ENCODE measurements around the gene ERICH2.

DNA sequence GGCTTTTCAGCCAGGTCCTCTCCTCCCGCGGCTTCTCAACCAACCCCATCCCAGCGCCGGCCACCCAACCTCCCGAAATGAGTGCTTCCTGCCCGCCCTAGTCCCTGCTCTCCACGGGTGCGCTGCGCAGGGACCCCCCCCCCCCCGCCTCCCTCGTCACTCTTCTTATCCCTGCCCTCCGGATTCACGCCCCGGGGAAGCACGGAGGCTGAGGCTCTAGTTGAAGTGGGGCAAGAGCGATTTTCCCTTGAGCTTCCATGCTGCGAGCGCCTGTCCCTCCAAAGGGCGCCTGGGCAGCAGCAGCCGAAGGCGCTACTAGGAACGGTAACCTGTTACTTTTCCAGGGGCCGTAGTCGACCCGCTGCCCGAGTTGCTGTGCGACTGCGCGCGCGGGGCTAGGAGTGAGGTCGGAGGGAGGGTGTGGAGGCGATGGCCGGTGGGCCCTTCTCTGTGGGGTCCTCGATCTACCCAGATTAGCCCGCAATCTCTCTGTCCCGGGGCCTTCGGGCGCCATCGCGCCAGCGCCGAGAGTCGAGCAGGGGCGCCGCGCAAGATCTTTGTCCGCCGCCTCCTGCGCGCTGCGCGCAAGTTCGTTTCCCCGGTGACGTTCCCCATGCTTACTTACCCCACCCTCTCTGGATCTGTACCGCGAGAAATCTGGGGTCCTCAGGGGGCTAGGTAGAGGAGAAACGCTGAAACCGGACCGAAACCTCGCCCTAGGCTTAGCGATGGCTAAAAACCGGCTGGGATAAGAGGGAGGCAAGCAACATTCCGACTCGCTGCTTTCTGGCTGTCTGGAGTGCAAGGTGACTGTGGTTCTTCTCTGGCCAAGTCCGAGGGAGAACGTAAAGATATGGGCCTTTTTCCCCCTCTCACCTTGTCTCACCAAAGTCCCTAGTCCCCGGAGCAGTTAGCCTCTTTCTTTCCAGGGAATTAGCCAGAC is 47.2 kb downstream of the ERICH2 start:
- TF ChIP-seq CTCF (IDR thresholded peaks at IDR 0.05; ENCODE audit: low read length): no peak
- TF ChIP-seq EZH2 (IDR thresholded peaks at IDR 0.05; ENCODE audit: borderline replicate concordance, low read length): no peak
